ENCODE measurements around the gene CYGB.

Gene CYGB

DNA sequence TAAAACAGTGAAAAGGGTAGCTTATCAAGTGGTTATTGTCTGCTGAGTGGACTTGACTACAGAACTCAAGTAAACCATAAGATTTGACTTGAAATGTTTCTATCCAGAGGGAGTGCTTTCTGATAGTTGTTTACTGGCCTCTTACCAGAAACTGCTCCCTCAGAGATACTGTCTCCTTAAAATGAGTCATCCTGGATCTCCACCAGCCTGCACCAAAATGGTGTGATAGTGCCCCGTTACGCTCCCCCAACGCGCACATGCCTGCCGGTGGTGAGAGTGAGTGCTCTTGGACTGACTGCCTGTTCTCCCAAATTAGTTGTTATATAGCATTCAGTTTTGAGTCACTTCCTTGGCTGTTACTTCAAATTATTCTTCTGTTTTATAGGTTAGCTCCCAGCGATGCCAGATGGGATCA lies 25.2 kb upstream of the CYGB start:
- H3K9me3 ChIP-seq (ENCODE audit: control insufficient read depth, insufficient read depth, low read length), result no peaks in the 10 kb centered on the region
- peaks cover 48% of the 10 kb centered on the region for H3K4me1 ChIP-seq (ENCODE audit: control insufficient read depth, low read length)
- peaks cover 50% of the 10 kb centered on the region for H3K79me2 ChIP-seq (ENCODE audit: control insufficient read depth, low read length)
- H3F3A ChIP-seq (ENCODE audit: control insufficient read depth, insufficient read depth), result peaks cover 40% of the 10 kb centered on the region
- peaks cover 88% of the 10 kb centered on the region for H3K36me3 ChIP-seq (ENCODE audit: control insufficient read depth, low read length)
- peaks cover 36% of the 10 kb centered on the region; the same call in 1 of the 2 replicates for H4K20me1 ChIP-seq (ENCODE audit: control insufficient read depth, insufficient read depth, low read depth, low read length)
- H3K4me3 ChIP-seq (ENCODE audit: low read length), result no peak overlapping the region
- no peak overlapping the region for H3K4me2 ChIP-seq (ENCODE audit: low read length)
- no peaks in the 10 kb centered on the region for H3K27me3 ChIP-seq (ENCODE audit: control insufficient read depth, low read length)
- TF ChIP-seq, protein P1, sequence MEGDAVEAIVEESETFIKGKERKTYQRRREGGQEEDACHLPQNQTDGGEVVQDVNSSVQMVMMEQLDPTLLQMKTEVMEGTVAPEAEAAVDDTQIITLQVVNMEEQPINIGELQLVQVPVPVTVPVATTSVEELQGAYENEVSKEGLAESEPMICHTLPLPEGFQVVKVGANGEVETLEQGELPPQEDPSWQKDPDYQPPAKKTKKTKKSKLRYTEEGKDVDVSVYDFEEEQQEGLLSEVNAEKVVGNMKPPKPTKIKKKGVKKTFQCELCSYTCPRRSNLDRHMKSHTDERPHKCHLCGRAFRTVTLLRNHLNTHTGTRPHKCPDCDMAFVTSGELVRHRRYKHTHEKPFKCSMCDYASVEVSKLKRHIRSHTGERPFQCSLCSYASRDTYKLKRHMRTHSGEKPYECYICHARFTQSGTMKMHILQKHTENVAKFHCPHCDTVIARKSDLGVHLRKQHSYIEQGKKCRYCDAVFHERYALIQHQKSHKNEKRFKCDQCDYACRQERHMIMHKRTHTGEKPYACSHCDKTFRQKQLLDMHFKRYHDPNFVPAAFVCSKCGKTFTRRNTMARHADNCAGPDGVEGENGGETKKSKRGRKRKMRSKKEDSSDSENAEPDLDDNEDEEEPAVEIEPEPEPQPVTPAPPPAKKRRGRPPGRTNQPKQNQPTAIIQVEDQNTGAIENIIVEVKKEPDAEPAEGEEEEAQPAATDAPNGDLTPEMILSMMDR (IDR thresholded peaks at IDR 0.05; ENCODE audit: low read depth, low read length, poor library complexity, severe bottlenecking), result no peak
- no peak for TF ChIP-seq EZH2phosphoT487 (IDR thresholded peaks at IDR 0.05; ENCODE audit: borderline replicate concordance, low read length)
- no peak overlapping the region for H3K27ac ChIP-seq (ENCODE audit: low read depth, low read length)
- H3K9me2 ChIP-seq (replicated peaks; ENCODE audit: control insufficient read depth, low read length), result no peaks in the 10 kb centered on the region

GRCh38 chr17:76561799-76562268 lies 24.3 kb upstream of the CYGB start:
- peak overlapping the region; percentile 69; the same call in 1 of the 2 replicates for H3K4me2 ChIP-seq (ENCODE audit: low read length)
- no peaks in the 10 kb centered on the region for H3K9me3 ChIP-seq (ENCODE audit: control insufficient read depth, insufficient read depth, low read length)
- H3K79me2 ChIP-seq (ENCODE audit: control insufficient read depth, low read length), result peaks cover 58% of the 10 kb centered on the region
- H4K20me1 ChIP-seq (ENCODE audit: control insufficient read depth, insufficient read depth, low read depth, low read length), result peaks cover 36% of the 10 kb centered on the region; the same call in 1 of the 2 replicates
- H3K4me3 ChIP-seq (ENCODE audit: low read length), result no peak overlapping the region
- peaks cover 40% of the 10 kb centered on the region for H3K4me1 ChIP-seq (ENCODE audit: control insufficient read depth, low read length)
- peaks cover 31% of the 10 kb centered on the region for H3F3A ChIP-seq (ENCODE audit: control insufficient read depth, insufficient read depth)
- peaks cover 81% of the 10 kb centered on the region for H3K36me3 ChIP-seq (ENCODE audit: control insufficient read depth, low read length)
- TF ChIP-seq, protein P1 (IDR thresholded peaks at IDR 0.05; ENCODE audit: low read depth, low read length, poor library complexity, severe bottlenecking), result no peak
- no peak for TF ChIP-seq EZH2phosphoT487 (IDR thresholded peaks at IDR 0.05; ENCODE audit: borderline replicate concordance, low read length)
- H3K9me2 ChIP-seq (replicated peaks; ENCODE audit: control insufficient read depth, low read length), result no peaks in the 10 kb centered on the region
- no peak overlapping the region for H3K27ac ChIP-seq (ENCODE audit: low read depth, low read length)
- H3K27me3 ChIP-seq (ENCODE audit: control insufficient read depth, low read length), result no peaks in the 10 kb centered on the region

DNA sequence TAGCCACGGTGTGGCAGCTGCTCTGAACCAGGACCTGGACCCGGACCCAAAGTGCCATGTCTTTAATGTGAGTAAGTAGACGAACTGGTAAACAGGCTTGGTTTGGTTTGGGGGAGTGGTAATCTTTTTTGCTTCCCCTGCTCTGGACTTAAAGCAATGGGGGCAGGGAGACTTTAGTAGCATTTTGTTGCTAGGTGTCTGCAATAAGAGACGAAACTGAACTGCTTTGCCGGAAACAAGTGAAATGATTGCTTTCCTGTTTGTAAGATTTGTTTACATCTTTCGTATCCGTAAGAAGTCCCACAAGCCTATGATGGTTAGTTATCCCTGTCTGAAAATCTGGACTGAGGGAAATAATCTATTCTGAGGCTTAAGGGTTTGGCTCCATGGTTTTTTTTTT lies 23.8 kb upstream of the CYGB start:
- Histone ChIP-seq H3K36me3 (ENCODE audit: control insufficient read depth, low read length) (peaks cover 76% of the 10 kb centered on the region), H3K27me3 (ENCODE audit: control insufficient read depth, low read length) (no peaks in the 10 kb centered on the region), H3K79me2 (ENCODE audit: control insufficient read depth, low read length) (peaks cover 63% of the 10 kb centered on the region), H3K9me3 (ENCODE audit: control insufficient read depth, insufficient read depth, low read length) (no peaks in the 10 kb centered on the region), H3K4me3 (ENCODE audit: low read length) (peak overlapping the region; percentile 10; the same call in 1 of the 2 replicates), H3K27ac (ENCODE audit: low read depth, low read length) (no peak overlapping the region), H3K4me2 (ENCODE audit: low read length) (peak overlapping the region; percentile 69), H3K9me2 (replicated peaks; ENCODE audit: control insufficient read depth, low read length) (no peaks in the 10 kb centered on the region), H3F3A (ENCODE audit: control insufficient read depth, insufficient read depth) (peaks cover 26% of the 10 kb centered on the region), H3K4me1 (ENCODE audit: control insufficient read depth, low read length) (peaks cover 44% of the 10 kb centered on the region), H4K20me1 (ENCODE audit: control insufficient read depth, insufficient read depth, low read depth, low read length) (peaks cover 36% of the 10 kb centered on the region; the same call in 1 of the 2 replicates)
- TF ChIP-seq, protein P1 (IDR thresholded peaks at IDR 0.05; ENCODE audit: low read depth, low read length, poor library complexity, severe bottlenecking), result no peak
- TF ChIP-seq EZH2phosphoT487 (IDR thresholded peaks at IDR 0.05; ENCODE audit: borderline replicate concordance, low read length), result no peak

Data from DOHH2 (cell line).